OCI-LY3 (cell line): ENCODE data around the gene PACSIN2.

Source experiments
- H2AFZ ChIP-seq: fragments of 200-600, 300-600 bp; shearing (Covaris generic); 2 replicates; pipeline ENCODE4 v1.6.0; 2014; ENCODE audit warnings: antibody characterized with exemption, low read depth, low read length
- H3K27ac ChIP-seq: fragments of 200-600, 300-600 bp; sonication (generic); 2 replicates; pipeline ENCODE4 v1.5.1; 2014; ENCODE audit warnings: mild to moderate bottlenecking, low read length, moderate library complexity, mixed read lengths
- H3K27me3 ChIP-seq: fragments of 200-600, 300-600 bp; sonication (generic); 2 replicates; pipeline ENCODE4 v1.6.1; 2014; ENCODE audit warnings: low read depth, low read length, mixed read lengths
- H3K36me3 ChIP-seq: fragments of 200-600, 300-600 bp; sonication (generic); replicated peaks from 2 replicates; pipeline ENCODE3; 2014; ENCODE audit warnings: low read depth, low read length, mixed read lengths
- H3K4me1 ChIP-seq: fragments of 300-600, 200-600 bp; sonication (generic); 2 replicates; pipeline ENCODE4 v1.6.1; 2014; ENCODE audit warnings: low read length, mixed read lengths
- H3K4me2 ChIP-seq: fragments of 200-600, 300-600 bp; sonication (generic); 2 replicates; pipeline ENCODE4 v1.6.1; 2014; ENCODE audit warnings: low read length, mixed read lengths
- H3K4me3 ChIP-seq: fragments of 300-600, 200-600 bp; sonication (generic); 2 replicates; pipeline ENCODE4 v1.5.1; 2014; ENCODE audit warnings: antibody characterized with exemption, mild to moderate bottlenecking, low read length, moderate library complexity
- H3K79me2 ChIP-seq: fragments of 300-600, 200-600 bp; shearing (Covaris generic); 2 replicates; pipeline ENCODE4 v1.6.1; 2014; ENCODE audit warnings: mild to moderate bottlenecking, low read length, mixed read lengths
- H3K9ac ChIP-seq: fragments of 300-600, 200-600 bp; shearing (Covaris generic); 2 replicates; pipeline ENCODE4 v1.6.0; 2014; ENCODE audit warnings: mild to moderate bottlenecking, low read length, moderate library complexity
- H3K9me3 ChIP-seq: fragments of 200-600, 300-600 bp; shearing (Covaris generic); 2 replicates; pipeline ENCODE4 v1.6.1; 2014; ENCODE audit warnings: low read length, mixed read lengths; ENCODE audit not compliant: insufficient read depth
- H4K20me1 ChIP-seq: fragments of 200-600, 300-600 bp; sonication (generic); 2 replicates; pipeline ENCODE4 v1.6.1; 2016; ENCODE audit warnings: low read length, mixed read lengths; ENCODE audit not compliant: insufficient read depth
- EZH2phosphoT487 ChIP-seq: fragments of 200-600 bp; shearing (Covaris generic); IDR thresholded peaks from 2 replicates; pipeline ENCODE4 v1.6.1; 2018; ENCODE audit warnings: antibody characterized with exemption, mixed run types, low read depth
- TF ChIP-seq, protein P1 (sequence below): fragments of 200-600, 300-600 bp; sonication (generic); IDR thresholded peaks from 2 replicates; pipeline ENCODE4 v1.5.1; 2014; ENCODE audit warnings: antibody characterized with exemption, low read length, low read depth

Gene PACSIN2

DNA sequence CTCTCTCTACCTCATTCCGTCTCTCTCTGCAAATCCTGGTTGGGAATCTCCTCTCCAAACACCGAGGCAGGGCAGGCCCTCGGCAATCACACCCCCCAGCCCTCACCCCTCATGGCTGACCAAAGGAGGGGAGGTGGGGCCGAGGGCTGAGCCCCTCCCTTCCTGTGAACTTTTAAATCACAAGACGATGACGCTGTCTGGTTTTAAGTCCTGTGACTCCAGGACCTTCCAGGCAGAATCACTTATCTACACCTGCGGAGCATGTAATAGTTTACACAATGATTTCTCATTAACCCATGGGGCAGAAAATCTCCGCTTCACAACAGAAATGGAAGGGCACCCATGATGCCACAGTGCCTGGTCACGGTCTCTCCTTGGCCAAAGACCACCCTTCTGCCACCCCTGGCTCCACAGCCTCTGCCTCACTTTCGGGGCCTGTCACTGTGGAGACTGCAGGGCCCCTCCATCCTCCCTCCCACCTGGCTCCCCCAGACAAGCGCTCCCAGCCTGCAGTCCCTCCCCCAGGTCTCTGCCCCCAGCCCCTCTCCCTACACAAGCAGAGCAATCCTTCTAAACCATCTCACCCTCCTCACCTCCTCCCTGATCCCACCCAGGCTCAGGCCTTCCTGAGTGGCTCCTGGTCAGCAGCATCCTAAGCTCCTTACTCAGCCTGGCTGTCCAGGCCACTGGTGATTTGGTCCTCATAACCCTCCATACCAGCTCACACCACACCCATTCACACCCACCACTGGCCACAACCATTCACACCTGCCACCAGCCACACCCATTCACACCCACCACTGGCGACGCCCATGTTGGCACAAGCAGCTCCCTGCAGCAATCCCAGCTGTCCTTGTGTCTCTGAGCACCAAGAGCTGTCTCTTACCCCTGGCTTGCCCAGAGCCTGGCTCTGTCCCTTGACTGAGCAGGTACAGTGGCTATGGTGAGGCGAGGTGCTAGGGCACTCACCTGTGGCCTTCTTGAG, 127.1 kb downstream of the PACSIN2 start:
- TF ChIP-seq, protein P1, sequence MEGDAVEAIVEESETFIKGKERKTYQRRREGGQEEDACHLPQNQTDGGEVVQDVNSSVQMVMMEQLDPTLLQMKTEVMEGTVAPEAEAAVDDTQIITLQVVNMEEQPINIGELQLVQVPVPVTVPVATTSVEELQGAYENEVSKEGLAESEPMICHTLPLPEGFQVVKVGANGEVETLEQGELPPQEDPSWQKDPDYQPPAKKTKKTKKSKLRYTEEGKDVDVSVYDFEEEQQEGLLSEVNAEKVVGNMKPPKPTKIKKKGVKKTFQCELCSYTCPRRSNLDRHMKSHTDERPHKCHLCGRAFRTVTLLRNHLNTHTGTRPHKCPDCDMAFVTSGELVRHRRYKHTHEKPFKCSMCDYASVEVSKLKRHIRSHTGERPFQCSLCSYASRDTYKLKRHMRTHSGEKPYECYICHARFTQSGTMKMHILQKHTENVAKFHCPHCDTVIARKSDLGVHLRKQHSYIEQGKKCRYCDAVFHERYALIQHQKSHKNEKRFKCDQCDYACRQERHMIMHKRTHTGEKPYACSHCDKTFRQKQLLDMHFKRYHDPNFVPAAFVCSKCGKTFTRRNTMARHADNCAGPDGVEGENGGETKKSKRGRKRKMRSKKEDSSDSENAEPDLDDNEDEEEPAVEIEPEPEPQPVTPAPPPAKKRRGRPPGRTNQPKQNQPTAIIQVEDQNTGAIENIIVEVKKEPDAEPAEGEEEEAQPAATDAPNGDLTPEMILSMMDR = no peak
- no peak for TF ChIP-seq EZH2phosphoT487
- no peaks in the 10 kb centered on the region for H3K79me2 ChIP-seq
- H2AFZ ChIP-seq = no peak overlapping the region
- no peak overlapping the region for H3K4me2 ChIP-seq
- no peaks in the 10 kb centered on the region for H4K20me1 ChIP-seq
- H3K36me3 ChIP-seq = peaks cover 51% of the 10 kb centered on the region
- H3K27me3 ChIP-seq = no peaks in the 10 kb centered on the region
- no peaks in the 10 kb centered on the region for H3K9me3 ChIP-seq
- no peak overlapping the region for H3K4me3 ChIP-seq
- no peak overlapping the region for H3K9ac ChIP-seq
- H3K27ac ChIP-seq = no peak overlapping the region
- H3K4me1 ChIP-seq = peaks cover 47% of the 10 kb centered on the region

DNA sequence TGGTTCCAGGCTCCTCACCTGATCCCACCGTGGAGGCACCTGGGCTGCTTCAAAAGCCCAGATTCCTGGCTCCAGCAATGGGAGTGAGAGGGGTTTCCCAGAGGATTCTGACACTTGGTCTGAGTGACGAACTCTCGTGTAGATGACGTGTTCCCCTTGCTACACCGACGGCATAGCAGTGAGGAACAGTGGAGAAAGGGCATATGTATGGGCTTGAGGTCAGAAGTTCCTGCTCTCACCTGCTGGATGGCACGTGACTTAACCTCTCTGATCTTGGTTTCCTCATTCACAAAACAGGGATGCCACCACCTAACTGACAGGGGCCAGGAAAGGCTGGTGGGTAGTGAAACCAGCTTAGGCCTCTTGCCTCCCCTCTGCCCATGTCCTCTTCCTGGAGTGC, 127.8 kb downstream of the PACSIN2 start:
- no peak overlapping the region for H3K27ac ChIP-seq
- H3K9ac ChIP-seq = no peak overlapping the region
- H3K4me3 ChIP-seq = no peak overlapping the region
- peaks cover 48% of the 10 kb centered on the region for H3K4me1 ChIP-seq
- TF ChIP-seq, protein P1 = no peak
- no peak for TF ChIP-seq EZH2phosphoT487
- no peaks in the 10 kb centered on the region for H3K9me3 ChIP-seq
- no peaks in the 10 kb centered on the region for H4K20me1 ChIP-seq
- no peaks in the 10 kb centered on the region for H3K27me3 ChIP-seq
- peaks cover 54% of the 10 kb centered on the region for H3K36me3 ChIP-seq
- no peak overlapping the region for H2AFZ ChIP-seq
- H3K4me2 ChIP-seq = no peak overlapping the region
- no peaks in the 10 kb centered on the region for H3K79me2 ChIP-seq

DNA sequence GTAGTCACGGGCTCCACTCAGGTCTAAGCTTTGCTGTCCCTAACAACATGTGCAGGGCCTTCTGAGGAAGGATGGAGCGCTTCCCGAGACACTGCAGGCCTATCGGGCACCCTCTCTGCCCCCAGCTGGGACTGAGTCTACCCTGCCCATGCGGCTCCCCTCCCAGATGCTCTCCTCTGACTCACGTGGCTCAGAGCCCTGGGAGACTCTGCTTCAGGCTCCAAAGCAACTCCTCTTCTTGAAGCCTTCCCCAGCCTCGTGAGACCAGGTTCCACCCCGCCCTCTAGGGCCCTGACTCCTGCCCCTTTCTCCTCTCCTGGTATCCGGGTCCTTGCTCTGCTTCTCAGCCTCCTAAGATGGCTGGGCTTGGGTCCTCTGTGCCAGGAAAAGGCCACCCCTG, 129.5 kb downstream of the PACSIN2 start:
- peaks cover 56% of the 10 kb centered on the region for H3K4me1 ChIP-seq
- no peak overlapping the region for H2AFZ ChIP-seq
- H3K4me3 ChIP-seq = no peak overlapping the region
- H3K36me3 ChIP-seq = peaks cover 61% of the 10 kb centered on the region
- no peaks in the 10 kb centered on the region for H3K9me3 ChIP-seq
- H3K27ac ChIP-seq = no peak overlapping the region
- TF ChIP-seq EZH2phosphoT487 = no peak
- TF ChIP-seq, protein P1 = no peak
- no peaks in the 10 kb centered on the region for H3K79me2 ChIP-seq
- no peak overlapping the region for H3K9ac ChIP-seq
- no peaks in the 10 kb centered on the region for H3K27me3 ChIP-seq
- H3K4me2 ChIP-seq = no peak overlapping the region
- H4K20me1 ChIP-seq = no peaks in the 10 kb centered on the region

DNA sequence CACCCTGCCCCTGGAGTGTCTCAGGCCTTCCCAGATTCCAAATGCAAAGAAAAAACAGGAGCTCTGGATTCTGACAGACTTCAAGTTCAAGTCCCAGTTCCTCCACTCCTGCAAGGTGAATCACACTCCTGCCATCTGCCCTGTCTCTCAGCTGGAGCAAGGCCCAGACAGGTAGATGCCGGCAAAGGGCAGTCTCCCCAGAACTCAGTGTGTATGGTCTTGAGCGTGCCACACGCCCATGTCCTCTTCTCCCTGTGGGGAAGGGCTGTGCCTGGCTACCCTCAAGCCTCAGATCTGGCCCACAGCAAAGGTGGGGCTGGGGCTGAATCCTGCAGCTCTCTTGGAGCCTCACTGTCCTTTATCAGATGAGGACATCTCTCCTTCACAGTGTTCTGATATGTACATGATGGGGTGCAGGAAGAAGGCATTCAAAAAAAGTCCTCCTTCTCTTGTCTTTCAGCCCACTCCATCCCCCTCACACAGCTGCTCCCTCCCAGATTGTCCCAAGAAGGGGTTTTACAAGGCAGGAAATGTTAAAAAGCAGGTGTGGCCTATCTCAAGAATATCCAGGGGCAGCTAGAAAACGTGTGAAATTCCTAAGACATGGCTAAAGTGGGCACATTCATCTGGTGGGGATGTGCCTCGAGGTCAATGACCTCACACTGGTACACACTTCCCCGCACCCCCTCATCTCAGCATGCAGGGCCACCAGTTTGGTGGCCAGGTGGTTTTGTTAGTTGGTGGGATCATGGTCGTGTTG, 130.2 kb downstream of the PACSIN2 start:
- Histone ChIP-seq H2AFZ (no peak overlapping the region), H3K36me3 (peaks cover 64% of the 10 kb centered on the region), H3K9ac (no peak overlapping the region), H3K27ac (no peak overlapping the region), H3K9me3 (no peaks in the 10 kb centered on the region), H3K4me2 (no peak overlapping the region), H3K4me3 (no peak overlapping the region), H3K79me2 (no peaks in the 10 kb centered on the region), H3K27me3 (no peaks in the 10 kb centered on the region), H3K4me1 (peaks cover 49% of the 10 kb centered on the region), H4K20me1 (0 out of 2 replicates have a peak, but pooled peaks cover 3% of the 10 kb centered on the region)
- no peak for TF ChIP-seq EZH2phosphoT487
- TF ChIP-seq, protein P1 = no peak
